HL-60 (cell line): Measurements from ENCODE around the gene RPL10.

Experiments used
- POLR2AphosphoS5 ChIP-seq: IDR thresholded peaks from 2 replicates; pipeline ENCODE4 v1.6.1; 2012; ENCODE audit warnings: low read depth
- TF ChIP-seq, protein P1 (sequence below): IDR thresholded peaks from one replicate; pipeline ENCODE4 v1.5.1; 2011; ENCODE audit warnings: low read length, control low read depth, inconsistent platforms; ENCODE audit not compliant: insufficient read depth

DNA sequence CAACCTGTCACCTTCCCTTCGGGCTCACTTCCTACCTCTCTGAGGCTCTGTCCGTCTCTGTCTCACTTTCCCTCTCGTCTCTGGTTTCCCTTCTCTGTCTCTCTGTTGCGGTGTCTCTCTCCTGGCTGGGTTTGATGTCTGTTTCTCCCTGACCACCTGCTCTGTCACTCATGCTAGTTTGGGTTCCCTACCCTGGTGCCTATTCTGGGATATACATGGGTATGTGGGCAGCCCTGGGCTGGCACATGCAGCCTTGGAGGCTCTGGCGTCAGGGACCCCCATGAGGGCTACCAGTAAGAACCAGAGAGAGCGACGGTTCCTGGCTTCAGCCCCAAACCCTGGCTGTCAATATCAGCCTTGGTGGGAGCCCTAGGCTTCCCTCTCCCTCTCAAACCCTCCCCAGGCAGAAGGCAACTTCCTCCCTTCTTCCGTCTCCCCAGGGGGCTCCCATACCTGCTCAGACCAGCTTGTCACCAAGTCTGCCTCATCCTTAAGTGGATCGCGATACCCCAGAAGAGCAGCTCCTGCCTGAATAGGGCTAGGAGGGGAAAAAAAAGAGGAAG is 10.6 kb downstream of the RPL10 start:
- TF ChIP-seq POLR2AphosphoS5: no peak
- TF ChIP-seq, protein P1, sequence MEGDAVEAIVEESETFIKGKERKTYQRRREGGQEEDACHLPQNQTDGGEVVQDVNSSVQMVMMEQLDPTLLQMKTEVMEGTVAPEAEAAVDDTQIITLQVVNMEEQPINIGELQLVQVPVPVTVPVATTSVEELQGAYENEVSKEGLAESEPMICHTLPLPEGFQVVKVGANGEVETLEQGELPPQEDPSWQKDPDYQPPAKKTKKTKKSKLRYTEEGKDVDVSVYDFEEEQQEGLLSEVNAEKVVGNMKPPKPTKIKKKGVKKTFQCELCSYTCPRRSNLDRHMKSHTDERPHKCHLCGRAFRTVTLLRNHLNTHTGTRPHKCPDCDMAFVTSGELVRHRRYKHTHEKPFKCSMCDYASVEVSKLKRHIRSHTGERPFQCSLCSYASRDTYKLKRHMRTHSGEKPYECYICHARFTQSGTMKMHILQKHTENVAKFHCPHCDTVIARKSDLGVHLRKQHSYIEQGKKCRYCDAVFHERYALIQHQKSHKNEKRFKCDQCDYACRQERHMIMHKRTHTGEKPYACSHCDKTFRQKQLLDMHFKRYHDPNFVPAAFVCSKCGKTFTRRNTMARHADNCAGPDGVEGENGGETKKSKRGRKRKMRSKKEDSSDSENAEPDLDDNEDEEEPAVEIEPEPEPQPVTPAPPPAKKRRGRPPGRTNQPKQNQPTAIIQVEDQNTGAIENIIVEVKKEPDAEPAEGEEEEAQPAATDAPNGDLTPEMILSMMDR: no peak
